NCI-H2029 (cell line): ENCODE results near the gene FBRSL1.

Experiments
- DNase-seq: peaks from one replicate; lab custom pipeline; 2025; lab: John Stamatoyannopoulos, UW

The FBRSL1 gene

DNA sequence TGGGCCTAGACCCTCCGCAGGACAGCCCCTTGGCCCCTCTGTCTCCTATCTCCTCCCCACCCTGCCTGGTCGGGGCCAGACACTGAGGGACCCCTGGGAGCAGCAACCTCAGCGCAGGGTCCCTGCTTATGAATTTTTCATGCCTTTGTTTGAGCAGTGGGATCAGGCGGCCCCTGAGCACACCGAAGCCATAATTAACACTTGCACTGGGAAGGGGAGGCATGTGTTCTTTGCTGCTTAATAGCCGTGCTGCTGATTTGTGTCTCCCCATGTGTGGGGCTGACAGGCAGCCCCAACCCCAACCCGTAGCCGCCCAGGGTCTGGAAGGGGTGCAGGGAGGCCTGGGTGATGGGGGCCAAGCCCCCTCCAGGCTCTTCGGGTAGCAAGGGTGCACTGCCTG, 52.7 kb downstream of the FBRSL1 start:
- DNase-seq = no peak

GRCh38 chr12:132543298-132544079, 53.5 kb downstream of the FBRSL1 start:
- DNase-seq = no peak

DNA sequence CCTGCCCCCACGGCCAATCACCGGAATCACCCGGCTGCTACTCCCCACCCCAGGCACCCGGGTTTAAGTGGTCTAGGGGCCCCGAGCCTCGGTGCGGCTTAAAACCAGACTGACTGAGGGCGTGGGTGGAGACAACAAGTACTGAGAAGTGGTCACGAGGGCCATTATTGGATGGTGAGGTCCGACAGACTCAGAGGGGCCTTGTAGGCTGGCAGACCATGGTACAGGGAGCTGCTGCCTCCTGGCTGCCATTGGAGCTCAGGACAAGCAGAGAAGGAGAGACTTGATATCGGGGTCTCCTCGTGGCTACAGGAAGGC, 54.1 kb downstream of the FBRSL1 start:
- no peak for DNase-seq

DNA sequence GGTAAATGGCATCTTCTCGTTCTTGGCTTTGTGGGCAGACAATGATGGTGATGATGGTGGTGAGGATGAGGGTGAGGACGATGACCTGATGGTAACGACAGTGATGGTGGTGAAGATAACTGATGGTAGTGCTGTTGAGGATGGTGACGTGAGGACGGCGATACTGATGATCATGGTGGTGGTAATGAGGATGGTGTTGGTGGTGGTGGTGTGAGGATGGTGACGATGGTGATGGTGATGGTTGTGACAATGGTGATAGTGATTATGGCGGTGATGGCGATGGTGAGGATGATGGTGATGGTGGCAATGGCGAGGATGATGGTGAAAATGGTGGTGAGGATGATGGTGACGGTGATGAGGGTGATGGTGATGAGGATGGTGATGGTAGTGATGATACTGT, 54.5 kb downstream of the FBRSL1 start:
- no peak for DNase-seq

DNA sequence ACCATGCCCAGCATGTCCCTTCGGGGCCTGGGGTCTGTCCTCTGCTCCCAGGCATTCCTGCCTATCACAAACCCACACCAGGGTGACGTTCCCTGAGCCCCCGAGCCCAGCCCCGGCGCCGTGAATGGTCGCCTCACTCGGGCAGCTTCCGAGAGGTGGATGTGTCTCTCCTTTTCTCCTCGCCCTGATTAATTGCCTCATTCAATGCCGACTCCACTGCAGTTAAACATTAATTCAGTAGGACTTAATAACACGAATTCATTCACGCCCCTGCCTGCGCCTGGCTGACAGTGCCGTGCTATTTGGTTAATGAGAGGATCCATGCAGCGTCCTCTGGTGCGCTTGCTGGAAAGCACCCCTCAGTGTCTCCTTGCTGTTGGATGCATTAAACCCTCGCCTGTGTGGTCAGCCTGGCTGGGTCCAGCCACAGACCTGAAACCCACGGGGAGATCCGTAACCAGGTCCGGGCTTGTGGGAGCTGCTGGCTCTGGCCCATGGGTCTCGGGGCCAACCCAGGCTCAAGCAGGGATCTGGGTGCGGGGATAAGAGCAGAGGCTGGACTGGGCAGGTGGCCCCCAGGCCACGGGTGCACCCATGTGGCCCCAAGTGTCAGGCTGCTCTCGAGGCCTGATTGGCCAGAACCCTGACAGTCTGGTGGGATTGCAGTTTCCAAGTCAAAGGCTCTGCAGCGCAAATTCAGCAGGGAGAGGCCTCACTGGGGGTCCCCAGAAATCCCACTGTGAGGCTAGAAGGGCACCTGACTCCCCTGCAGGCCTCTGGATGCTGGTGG, 55.4 kb downstream of the FBRSL1 start:
- no peak for DNase-seq

DNA sequence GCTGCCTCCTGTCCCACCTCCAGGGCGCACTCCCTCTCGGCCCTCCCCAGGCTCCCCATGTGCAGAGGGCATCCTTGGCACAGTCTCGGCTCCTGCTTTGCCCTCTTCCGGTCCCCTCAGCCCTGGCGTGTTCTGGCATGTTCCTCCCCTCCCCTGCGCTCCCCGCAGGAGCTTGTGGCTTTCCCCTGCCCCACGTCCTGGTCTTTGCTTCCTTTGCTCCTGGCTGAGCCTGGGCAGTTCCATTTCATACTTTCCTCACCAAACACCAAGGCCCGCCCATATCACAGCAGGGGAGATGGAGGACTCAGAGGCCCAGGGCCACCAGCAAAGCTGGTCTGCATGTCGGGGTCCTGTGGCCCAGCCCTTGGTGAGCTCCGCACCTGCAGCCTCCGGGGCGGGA, 56.0 kb downstream of the FBRSL1 start:
- no peak for DNase-seq

GRCh38 chr12:132546647-132547046, 56.7 kb downstream of the FBRSL1 start:
- no peak for DNase-seq

DNA sequence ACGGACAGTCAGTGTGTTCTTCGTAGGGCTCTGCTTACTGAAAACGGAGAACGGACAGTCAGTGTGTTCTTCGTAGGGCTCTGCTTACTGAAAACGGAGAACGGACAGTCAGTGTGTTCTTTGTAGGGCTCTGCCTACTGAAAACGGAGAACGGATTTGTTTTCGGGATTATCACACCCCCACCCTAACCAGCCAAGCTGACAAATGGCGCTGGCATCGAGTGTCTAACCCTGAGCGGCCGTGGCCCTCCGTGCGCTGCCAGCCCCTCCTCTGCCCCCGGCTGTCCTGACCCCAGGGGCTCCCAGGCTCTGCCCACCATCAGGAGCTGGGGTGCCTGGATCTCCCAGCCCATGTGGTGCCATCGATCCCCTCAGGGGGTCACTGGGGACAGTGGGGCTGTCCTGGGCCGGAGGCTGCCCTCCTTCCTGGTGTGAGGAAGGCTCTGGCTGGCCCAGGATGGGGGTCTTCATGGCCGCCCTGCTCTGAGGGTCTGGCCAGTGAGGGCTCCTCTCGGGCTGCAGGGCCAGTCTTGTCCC, 57.3 kb downstream of the FBRSL1 start:
- DNase-seq = no peak

DNA sequence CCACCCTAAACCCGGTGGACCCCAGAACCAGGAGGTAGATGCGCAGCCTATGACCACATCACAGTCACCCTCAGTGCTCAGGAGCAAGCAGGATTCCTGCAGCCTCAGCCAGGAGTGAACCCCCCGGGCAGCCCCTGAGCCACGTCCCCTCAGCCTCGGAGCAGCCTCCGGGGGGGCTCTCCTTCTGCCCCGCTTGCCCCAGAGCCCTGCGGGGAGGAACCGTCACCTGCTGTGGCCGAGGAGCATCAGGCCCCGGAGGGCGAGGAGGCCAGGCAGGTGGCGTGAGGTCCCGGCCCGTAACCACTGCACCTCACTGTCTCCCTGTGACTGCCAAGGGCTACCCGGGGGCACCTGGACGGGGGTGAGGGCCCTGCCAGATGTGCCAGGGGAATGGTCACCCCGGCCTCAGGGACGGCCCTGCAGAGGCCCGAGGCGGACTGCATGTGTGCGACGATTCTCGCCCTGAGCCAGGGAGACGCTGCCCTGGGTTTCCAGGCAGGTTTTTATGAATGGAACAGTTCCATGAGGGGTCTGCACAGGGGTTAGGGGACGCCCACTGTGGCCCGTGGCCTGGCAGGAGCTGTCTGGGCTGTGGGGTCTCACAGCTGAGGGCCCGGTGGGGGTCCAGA, 58.6 kb downstream of the FBRSL1 start:
- DNase-seq = no peak

- no peak for DNase-seq
Measured at GRCh38 chr12:132549059-132549458, 59.1 kb downstream of the FBRSL1 start.

GRCh38 chr12:132550014-132550802, 60.3 kb downstream of the FBRSL1 start:
- DNase-seq = no peak

- no peak for DNase-seq
Measured at GRCh38 chr12:132550830-132551640, 61.1 kb downstream of the FBRSL1 start.

DNA sequence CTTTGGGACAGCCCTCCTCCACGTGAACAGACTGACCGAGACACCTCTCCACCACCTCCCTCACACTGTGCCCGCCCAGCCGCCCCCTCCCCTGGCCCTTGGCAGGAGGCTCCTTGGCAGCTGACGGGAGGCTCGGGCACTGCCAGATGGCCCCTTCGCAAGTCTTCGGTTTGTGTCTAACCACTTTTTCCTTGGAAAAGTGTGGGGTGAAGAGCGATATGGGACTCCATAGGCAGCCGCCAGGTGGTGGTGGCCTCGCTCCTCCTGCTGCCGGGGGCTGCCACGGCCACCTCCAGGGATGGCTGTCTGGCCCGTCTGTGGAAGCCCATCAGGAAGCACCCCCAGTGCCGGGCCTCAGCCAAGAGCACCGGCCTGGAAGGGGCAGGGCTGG, 61.7 kb downstream of the FBRSL1 start:
- no peak for DNase-seq

GRCh38 chr12:132554845-132555630, 65.1 kb downstream of the FBRSL1 start:
- DNase-seq = no peak

DNA sequence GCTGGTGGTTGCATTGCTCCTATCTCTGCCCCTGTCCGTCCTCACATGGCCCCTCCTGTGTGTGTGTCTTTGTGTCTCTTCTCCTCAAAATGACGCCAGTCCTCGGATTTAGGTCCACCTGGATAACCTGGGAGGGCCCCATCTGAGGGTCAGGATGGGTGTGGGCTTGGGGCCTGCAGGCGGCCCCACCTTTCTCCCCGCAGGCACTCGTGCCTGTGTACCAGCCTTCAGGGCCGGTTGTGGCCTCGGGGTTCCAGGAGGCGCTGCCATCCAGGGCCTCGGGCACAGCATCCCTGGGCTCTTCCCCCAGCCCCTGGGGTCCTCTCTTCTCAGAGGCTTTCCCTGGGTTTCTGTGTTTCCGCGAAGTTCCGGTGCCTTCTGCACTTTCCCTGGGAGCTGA, 65.7 kb downstream of the FBRSL1 start:
- DNase-seq = no peak

- no peak for DNase-seq
Measured at GRCh38 chr12:132556216-132556615, 66.3 kb downstream of the FBRSL1 start.

DNA sequence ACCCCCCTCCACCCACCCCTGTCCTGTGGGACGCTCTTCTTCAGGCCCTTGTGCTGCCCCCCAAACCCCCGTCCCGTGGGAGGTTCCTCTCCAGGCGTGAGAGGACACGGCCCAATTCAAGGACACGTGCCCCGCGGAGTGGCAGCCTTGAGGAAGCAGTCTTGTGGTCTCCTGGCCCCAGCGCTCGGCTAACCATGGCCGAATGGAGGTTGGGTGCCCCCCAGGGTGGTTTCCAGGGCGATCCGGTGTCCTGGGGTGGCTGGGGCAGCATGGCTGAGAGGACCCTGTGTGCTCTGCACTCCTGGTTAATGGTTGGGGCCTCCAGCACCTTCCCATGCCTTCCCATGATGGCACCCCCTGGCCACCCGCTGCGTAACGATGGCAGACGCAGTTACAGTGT, 66.8 kb downstream of the FBRSL1 start:
- DNase-seq = no peak

DNA sequence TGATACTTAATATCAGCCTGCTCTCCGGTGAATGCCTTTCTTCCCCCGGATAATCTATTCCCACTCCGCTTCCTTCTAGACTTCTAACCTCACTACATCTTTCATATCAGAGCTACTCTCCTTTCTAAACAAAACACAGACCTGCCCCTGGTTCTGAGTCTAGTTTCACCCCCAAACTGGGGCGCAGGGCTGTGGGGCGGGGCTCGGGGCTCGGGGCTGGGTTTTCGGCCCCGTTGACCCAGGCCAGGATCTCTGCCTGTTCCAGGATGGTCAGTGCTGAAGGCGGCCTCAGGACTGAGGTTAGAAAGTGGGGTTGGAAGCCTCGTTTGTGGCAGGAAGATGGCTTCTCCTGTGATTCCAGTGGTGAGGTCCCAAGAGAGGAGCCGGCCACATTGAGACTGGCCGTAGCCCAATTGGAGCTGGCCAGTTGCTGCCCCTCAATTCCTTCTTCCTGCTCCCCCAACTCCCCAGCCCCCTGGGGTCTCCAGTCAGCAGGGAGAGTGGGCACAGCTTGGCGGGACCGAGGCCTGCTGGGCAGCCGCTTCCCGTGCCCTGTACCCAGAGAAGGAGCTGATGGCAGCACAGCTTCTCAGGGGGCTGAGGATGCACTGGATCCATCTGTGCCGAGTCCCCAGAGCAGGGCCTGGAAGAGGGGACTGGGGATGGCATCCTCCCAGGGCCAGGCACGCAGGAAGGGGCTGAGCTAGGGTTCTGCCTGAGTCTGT, 67.5 kb downstream of the FBRSL1 start:
- DNase-seq = no peak

DNA sequence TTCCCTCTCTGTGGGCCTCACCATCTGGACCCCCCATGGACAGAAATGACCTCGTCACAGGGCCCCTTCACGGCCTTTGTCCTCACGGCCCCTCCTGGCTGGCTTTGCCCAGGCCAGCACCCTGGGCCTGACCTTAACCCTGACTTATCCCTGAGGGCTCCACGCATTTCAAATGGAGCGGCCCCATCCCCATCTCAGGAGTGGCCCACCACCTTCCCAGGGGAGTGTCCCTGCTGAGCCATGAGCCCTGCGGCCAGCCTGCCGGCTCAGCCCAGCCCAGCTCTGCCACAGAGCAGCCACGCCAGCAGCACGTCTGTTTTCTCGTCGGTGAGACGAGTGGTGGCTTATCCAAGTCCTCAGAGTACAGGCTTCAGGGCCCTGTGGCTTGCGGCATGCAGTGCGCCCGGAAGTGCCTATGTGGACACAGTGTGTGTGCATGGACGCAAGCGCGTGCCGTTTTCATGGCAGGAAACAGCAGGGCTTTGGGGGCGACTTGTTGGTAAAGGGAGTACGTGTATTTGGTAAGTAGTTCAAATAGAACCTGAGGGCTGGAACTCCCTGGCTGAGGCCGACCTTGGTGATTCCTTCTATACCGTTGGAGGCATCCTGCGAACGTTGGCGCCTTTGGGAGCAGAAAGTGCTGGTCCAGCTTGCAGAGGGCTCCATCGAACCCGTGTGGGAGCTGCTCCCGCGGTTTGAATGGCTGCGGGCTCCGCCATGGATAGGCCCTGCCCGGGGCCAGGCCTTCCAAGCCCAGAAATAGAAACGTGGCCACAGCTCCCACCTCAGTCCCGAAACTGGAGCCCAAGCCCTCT, 68.3 kb downstream of the FBRSL1 start:
- DNase-seq = no peak
